HG02885 (cell line): ENCODE results near the gene HAUS7.

Source experiments
- ATAC-seq: cut with Tn5 transposase; IDR thresholded peaks from one replicate; pipeline ENCODE4 v1.9.1; 2021; ENCODE audit warnings: mild to moderate bottlenecking; ENCODE audit not compliant: unreplicated experiment, poor library complexity

The HAUS7 gene

DNA sequence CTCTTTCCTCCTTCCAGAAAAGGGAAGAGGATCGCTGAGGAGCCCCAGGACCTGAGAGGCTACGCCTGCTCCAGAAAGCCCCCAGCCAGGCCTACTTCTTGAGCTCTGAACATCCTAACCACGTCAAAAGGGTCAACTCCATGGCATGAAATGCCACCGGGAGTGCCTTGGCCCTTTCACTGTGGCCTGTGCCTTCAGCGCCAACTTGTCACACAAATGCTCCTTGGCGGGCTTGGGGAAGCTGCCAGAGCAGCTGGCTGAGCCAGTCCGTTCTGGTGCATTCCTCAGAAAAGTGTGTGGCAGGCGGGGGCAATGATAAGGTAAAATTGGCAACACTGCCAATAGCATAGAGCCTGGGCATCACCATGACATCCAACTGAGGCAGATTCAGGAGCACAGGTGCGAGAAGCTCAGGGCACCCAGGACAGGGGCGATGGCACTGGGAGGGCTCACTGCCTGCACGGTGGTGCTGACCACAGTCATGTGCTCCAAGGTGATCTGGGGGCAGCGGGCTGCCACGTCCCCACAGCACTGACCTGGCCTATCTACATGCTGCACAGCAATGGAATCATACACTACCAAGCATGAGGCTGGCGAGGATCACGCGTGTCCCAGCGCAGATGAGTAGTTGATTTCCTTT, 12.4 kb downstream of the HAUS7 start:
- ATAC-seq, result no peak

DNA sequence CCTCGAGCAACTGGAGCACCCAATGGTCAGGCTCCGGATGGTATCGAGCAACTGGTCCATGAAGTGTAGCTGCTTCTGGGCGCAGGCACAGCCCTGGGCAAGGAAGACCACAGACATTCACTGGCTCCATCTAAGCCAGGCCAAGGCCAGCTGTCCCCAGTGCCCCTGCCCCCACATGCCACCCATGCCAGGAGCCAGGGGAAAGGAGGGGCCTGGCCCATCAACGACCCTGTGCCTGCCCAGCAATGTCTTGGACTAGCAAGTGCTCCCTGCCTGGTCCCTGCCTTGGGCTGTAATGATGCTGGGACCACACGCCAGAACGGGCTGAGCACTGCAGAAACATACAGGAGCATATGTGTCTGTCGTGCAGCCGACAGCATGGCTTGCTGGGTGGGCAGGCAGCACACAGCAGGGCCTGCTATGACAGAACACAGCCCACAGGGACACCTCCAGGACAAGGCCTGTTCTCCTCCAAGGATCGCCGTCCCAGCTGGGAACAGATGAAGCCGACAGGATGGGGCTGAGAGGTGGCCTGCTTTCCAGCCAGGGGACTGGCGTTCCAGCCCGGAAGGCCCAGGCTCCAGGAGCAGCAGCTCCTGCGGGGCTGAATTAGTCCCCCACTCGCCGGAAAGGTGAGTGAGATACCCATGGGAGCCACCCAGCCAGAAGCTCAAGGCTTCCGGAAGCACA, 13.1 kb downstream of the HAUS7 start:
- ATAC-seq, result no peak

DNA sequence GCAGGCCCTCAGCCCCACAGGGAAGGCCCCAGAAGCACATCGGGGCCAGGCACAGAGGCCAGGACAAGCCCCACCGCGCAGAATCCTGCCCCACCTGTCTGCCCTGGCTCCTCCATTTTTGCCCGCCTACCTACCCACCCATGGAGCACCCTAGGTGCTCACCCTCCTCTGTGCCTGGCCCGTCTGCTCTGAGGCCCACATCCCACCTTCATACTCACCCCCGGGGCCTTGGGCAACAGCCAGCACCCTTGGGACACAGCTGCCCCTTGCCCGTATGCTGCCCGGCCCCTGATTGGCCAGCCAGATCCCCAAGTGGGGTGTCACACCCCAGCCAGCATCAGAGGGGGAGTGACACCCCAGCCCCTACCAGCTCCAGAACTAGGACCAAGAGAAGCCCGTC, 13.7 kb downstream of the HAUS7 start:
- no peak for ATAC-seq

DNA sequence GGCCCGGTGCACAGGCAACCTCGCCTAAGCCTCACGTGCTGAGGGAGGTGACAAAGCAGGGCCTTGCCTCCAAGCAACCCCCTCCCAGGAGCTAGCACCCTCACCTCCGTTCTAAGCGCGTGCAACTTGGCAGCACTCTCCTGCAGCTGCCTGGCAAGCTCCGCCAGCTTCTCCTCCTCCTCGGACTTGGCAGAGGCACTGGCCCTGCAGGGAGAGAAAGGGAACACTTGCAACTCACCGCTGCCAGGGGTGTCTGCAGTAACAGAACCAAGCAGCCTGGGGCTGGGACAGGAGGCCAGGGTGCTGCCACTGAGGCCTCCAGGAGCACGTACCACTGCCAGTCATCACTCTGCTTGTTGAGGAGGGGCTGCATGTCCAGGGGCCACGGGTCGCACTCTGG, 14.2 kb downstream of the HAUS7 start:
- no peak for ATAC-seq

DNA sequence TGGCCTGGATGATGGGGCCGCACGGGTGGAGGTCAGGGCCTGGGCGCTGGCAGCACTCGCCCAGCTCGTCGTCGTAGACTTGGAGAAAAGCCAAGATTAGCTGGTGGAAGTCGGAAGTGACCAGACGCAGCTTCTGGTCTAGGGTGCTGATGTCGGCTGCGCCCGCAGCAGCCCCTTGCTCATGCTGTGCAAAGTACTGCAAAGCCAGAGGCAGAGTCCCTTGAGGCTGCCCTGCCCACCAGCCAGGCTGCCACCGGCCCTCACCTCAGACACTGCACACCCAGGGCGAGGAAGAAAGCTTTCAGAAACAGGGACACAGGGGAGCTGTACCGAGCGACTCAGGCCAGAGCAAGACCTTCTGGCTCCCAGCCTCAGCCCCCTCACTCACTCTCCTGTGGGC, 14.8 kb downstream of the HAUS7 start:
- no peak for ATAC-seq

DNA sequence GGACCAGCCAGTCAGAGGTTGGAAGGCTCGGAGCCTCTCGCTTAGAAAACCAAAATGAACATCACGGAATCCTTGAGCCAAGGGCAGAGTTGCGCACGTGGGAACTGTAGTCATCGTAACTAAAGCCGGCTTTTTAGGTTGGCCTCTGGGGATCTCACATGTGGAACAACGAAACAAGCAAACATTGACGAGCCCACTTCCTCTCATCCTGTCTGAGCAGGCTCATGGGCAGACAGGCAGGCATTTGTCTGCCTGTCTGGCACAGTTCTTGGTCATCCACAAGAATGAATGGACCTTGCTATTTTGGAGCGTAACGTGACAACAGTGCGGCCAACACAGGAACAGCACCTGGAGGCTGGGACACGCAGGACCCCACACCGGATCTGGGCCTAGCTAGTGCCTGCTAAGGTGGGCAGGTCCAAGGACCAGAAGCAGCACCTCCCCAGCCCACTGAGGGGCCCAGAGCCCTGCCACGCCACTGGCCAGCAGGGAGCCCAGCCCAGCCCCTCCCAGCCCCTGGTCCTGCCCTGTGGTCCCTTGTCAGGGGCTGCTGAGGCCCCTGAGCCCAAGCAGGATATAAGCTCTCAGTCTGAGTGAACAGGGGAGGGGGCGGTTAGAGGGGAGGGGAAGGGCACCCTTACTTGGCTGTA, 15.3 kb downstream of the HAUS7 start:
- ATAC-seq, result no peak

DNA sequence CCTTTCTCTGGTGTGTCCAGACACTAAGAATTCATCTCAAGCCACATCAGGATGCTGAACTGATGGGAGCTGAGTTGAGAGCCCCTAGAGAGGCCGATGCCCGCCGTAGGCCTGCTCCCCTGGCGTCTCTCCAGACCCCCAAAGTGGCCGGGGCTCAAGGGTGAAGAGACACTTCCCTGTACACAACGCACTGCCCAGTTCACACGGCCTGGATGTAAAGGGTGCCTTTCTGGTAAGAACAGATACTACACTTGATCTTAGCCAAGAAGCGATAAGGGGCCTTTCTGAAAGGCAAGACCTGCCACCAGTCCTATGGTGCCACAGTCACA, 19.5 kb downstream of the HAUS7 start:
- no peak for ATAC-seq

DNA sequence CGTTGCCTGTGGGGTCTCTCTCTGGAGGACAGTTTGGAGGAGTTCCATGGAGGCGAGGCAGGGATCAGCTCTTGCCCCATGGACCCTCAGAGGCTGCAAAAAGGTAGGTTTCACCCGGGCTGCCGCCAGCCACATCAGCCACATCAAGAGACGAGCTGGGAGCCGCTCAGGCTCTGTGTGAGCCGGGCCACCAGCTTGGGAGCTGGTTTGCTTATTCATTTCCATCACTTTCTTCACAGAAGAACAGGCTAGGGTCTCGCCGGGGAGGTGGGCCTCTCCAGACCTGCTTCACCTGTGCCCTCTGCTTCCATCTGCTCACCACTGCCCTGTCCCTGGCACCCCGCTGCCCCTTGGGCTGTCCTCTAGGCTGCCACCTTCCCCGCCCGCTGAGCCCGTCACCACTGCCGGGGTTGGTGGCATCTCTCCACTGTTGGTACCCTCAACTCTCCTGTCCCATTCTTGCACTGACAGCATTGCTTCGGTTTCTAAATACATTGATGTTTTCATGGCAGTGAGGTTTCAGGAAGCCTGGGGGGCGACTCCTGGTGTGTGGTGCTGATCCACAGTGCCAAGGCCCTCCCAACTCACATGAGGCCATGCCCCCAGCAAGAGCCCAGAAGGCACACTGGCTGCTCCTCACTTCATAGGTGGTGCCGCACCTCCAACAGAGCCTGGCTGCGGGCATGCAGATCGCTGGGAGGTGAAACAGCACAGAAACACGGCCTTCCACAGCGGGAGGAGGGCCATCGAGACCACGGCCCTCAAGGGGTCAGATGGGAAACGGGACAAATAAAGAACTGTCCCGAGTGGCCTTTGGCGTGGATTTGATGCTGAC, 20.0 kb downstream of the HAUS7 start:
- ATAC-seq, result no peak

DNA sequence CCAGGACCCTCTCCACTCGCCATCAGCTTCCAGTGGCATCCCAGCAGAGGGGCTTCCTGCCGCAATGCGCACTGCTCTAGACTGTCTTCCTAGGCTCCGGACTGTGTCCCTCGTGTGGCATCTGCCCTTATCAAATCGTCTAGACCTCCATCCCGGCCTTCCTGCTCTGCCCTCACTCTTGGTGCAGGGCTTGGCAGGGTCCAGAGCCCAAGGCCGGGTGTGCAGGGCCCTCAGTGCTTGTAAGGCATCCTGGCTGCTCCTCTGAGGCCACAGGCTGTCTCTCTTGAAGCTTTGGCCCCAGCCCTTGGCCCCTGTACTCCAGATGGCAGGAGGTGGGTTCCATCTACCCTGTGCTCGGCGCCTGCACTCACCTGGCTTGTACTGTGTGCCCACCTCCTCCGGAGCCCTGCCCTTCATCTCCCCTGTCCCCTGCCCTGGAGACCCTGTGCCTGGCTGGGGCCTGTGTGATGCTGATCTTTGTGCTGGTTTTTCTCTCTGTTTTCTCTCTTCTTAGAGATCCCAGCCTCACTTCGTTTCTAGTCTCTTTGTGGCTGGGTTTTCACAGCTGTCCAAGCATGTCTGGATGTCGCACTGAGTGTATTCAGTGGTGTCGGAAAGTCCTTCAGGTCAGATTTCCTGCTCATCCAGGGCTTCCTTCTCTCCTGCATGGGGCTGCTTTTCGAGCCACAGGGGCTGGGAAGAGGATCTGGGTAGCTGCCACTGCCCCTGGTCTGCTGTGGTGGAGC, 20.8 kb downstream of the HAUS7 start:
- no peak for ATAC-seq

DNA sequence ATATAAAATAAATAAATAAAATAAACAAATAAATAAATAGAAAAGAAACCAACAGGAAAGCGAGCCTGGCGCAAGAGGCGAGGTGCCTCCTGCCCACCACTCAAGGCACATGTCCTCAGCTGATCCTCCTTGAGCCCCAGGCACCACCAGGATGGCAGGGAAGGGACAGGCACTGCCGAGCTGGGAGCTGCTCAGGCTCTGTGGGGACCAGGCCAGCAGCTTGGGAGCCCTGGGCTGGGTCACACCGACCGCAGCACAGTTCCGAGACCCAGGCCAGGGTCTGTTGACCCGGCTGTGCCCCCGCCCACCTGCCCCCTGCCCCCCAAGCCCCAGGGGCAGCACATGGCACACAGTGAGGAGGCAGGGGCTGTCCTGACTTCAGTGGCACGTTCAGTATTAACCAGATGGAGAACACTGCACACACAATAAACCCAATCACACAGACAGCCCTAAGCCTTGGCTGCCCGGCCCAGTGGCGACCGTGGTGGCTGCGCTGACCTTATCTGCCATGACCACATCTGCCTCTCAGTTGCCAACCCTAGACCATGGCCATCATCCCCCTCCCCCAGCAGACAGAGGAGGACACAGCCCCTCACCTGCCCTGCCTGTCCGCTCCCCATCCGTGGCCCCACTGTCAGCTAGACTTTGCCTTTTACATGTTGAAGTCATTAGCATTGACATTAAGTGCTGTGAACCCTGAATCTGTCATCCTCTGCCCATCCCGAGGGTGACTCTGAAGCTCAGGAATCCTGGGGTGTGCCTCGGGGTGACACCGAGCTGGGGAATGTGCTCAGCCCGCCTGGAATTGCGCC, 21.6 kb downstream of the HAUS7 start:
- ATAC-seq, result no peak

DNA sequence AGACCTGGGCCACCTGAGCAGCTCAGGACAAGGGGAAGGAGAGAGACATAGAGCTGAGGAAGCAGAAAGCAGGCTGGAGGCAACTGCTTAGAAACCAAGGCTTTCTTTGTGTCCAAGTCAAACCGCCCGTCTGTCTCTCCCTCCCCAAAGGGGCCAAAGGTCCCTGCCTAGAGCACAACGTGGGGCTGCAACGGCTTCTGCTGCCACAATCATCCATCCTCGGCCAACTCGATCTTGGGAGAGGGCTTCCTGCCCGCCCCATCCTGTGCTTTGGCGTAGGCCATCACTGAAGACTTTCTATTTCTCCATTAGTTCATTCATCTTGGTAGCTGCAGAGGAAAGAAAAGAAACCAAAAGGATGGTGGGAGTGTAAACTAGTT, 22.8 kb downstream of the HAUS7 start:
- no peak for ATAC-seq

DNA sequence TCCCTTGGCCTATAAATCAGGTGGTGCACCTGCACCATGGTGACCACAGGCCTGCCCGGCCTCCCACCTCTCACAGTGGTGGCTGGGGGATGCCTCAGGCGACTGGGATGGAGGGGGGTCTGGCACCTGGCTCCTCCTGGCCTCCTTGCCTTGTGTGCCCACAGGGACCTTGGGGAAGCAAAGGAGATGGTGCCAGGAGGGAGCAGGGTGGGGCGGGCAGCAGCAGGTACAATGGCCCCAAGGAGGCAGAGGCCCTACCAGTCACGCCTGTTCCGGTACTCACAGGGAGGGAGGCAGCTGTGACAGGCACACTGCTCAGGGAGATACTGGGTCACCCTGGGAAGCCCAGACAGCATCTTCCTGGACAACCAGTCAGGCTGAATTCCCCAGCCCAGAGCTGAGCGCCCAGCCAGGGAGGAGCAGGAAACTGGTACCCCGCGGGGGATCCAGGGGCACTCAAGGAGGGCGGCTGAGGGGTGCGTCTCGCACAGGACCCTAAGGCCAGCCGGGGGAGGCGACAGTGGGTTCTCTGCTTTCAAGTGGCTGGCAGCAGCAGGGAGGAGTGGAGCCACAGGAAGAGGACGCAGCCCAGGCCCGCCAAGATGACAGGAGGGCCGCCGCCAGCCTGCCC, 23.3 kb downstream of the HAUS7 start:
- no peak for ATAC-seq

DNA sequence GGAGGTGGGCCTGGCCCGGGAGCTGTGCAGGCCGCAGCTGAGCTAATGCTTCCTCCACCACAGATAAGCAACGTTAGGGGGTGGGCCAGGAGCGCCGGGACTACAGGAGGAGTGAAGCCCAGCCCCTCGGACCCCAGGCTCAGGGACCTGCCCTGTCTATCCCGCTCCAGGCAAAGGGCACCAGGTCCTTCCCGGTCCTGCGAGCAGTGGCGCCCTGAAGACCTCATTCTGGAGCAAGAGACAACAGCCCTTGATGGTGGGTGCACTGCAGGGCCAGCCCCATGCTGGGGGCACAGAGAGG, 23.8 kb downstream of the HAUS7 start:
- ATAC-seq, result no peak

DNA sequence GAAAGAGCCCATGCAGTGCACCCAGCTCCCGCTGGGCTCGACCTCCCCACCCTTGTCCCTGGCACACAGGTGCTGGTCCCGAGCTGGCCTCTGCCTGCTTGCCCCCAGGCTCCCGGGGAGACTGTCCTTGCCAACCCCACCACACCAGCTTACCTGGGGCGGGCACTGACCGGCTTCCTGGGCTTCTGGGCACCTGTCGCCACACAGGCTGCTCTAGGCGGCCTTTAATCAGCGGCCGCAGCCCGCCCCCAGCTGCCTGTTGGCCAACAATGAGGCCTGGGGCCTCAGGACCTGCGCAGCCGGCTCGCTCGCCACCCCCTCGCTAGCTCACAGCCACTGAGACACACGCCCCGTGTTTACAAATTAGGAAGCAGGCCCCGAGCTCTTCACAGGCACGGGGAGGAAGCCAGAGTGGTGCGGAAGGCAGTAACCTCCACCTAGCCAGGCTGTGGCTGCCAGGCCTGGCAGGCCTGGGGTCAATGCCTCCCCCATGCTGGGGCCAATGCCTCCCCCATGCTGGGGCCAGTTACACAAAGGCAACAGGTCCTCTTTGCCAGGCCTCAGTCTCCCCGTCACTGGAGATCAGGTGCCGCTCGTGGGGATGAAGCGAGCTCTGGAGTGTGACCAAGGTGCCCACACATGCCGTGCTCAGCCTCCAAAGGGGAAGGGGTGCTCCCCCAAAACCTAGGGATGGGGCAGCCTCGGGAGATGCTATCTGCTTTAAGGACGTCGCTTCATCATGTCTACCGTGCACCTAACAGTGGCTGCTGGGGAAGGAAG, 24.3 kb downstream of the HAUS7 start, which contains the start of gene TREX2:
TSS of gene TREX2 (minus strand) at position 201 of the 780 bp plus-strand sequence. CDS start 626 bp downstream, outside the sequence.
- ATAC-seq, result no peak

DNA sequence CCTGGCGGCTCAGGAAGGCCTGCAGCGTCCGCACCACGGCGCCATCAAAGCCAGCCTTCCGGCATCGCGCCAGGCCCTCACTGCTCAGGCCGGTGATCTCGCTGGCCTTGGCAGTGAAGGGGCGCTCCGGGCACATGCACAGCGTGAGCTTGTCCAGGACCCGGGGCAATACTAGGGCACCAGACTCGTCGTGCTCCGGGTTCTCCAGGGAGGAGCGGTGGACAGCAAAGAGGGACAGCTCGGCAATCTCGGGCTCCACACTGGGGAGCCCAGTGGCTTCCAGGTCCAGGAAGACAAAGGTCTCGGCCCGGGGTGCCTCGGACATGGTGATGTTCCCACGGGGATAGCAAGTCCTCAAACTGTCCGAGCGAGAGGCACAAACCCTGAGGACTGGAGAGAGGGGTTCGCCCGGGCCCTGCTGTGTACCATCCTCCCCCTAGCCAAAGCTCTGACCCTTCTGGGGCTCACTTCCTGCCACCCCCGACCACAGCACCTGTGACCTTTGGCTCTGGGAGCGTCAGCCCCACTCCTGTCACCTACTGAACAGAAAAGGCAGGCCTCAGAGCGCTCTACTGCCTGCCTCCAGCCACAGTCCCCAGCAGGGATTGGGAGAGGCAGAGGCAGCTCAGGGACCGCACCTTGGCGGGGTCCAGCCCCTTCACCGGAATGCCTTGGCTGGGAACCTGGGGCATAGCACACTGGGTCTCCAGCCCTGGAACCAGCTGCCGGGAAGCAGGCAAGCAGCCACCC, 25.1 kb downstream of the HAUS7 start:
- ATAC-seq, result no peak

DNA sequence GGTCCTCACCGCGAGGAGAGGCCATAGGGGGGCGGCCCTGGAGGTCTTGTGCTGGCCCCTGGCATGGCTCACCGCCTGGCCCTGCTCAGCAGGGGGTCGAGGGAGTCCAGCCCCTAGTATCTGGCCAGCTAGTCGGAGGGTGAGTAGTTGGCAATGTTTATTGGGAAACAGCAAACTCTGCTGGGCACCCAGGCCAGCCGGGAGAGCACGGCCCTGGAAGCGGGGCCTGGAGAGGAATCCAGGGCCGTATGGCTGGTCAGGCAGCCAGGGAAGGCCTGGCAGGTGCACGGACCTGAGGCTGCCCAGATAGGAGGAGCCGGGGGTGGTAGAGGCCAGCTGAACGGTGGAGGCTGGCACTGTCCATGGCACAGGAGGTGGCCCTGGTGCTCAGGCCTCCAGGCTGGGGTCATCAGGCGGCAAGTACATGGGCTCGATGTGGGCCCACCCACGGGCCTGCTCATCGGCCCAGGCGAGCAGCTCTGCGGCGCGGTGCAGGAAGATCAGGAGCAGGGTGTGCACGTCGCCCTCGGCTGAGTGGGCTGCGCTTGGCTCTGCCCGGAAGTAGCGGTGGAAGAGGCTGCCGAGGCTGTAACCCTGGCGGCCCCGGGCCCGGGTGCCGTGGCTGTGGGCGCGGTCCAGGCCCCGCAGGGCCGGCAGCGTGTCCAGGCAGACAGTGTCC, 25.9 kb downstream of the HAUS7 start:
- no peak for ATAC-seq
